Stomach smooth muscle (tissue), 2 donors: Measurements from ENCODE around the gene ACP7.
"Not testable (repeated sequence)": the region's sequence is repeated elsewhere in the genome, so short reads cannot be mapped to it uniquely, and the experiment has no call there.

Experiments
- H3K27ac ChIP-seq: one replicate; pipeline ENCODE4 v1.7.0; 2013; ENCODE audit warnings: mild to moderate bottlenecking, low read length, inconsistent platforms
- H3K27me3 ChIP-seq, 2 donors: one replicate each; pipeline ENCODE4 v1.7.0; 2013; ENCODE audit warnings: low read length in 2 of 2; ENCODE audit not compliant: insufficient read depth in 2 of 2, control insufficient read depth in 1 of 2
- H3K36me3 ChIP-seq, 2 donors: one replicate each; pipeline ENCODE4 v1.7.0; 2013; ENCODE audit warnings: low read length in 2 of 2; ENCODE audit not compliant: control insufficient read depth in 2 of 2, insufficient read depth in 2 of 2
- H3K4me1 ChIP-seq: one replicate; pipeline ENCODE4 v1.7.0; 2013; ENCODE audit warnings: low read length; ENCODE audit not compliant: control insufficient read depth, insufficient read depth
- H3K4me3 ChIP-seq, 2 donors: one replicate each; pipeline ENCODE4 v1.7.0; 2013; ENCODE audit warnings: low read length in 2 of 2
- H3K9ac ChIP-seq, 2 donors: one replicate each; pipeline ENCODE4 v1.7.0; 2013; ENCODE audit warnings: low read length in 2 of 2, mild to moderate bottlenecking in 1 of 2
- H3K9me3 ChIP-seq, 2 donors: one replicate each; pipeline ENCODE4 v1.7.0; 2013; ENCODE audit warnings: low read length in 2 of 2; ENCODE audit not compliant: control insufficient read depth in 2 of 2
- donor health status: healthy.
- donor health status: Pancreatic carcinoma.

The ACP7 gene

DNA sequence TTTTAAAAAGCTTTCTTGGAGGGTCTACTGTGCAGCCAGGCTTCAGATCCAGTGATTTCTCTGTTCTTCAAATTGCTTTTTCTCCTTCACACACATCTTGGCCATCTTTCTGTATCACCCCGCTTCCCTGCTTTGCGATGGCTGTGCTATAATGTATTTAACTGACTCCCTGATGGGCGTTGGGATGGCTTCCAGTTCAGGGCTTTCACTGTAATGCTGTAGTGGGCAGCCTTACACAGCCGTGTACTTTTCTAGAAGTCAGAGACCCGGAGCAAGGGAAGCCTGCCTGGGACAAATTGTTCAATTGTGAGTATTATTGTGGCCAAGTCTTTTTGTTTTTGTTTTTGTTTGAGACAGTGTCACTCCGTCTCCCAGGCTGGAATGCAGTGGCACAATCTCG, 22.0 kb downstream of the ACP7 start:
- Histone ChIP-seq H3K4me3 (no peak overlapping the region), H3K27me3 (peaks cover 6 to 7% of the 10 kb centered on the region in 2 donors), H3K27ac (no peak overlapping the region), H3K4me1 (no peaks in the 10 kb centered on the region), H3K9ac (no peak overlapping the region), H3K9me3 (no peaks in the 10 kb centered on the region), H3K36me3 (no peaks in the 10 kb centered on the region)

GRCh38 chr19:39109641-39110040, 25.5 kb downstream of the ACP7 start:
- H3K9me3 ChIP-seq: no peaks in the 10 kb centered on the region
- peaks cover 20% of the 10 kb centered on the region in 2 donors for H3K27me3 ChIP-seq
- H3K4me3 ChIP-seq: no peak overlapping the region
- no peak overlapping the region for H3K27ac ChIP-seq
- H3K4me1 ChIP-seq: no peaks in the 10 kb centered on the region
- no peak overlapping the region for H3K9ac ChIP-seq
- H3K36me3 ChIP-seq: no peaks in the 10 kb centered on the region

- no peak overlapping the region for H3K4me3 ChIP-seq
- H3K27ac ChIP-seq: no peak overlapping the region
- no peaks in the 10 kb centered on the region for H3K36me3 ChIP-seq
- no peaks in the 10 kb centered on the region for H3K9me3 ChIP-seq
- H3K27me3 ChIP-seq: peaks cover 20% of the 10 kb centered on the region in 2 donors
- no peak overlapping the region for H3K9ac ChIP-seq
- H3K4me1 ChIP-seq: no peaks in the 10 kb centered on the region
Observed at GRCh38 chr19:39110263-39110967, 26.2 kb downstream of the ACP7 start.

GRCh38 chr19:39111593-39112199, 27.5 kb downstream of the ACP7 start:
- Histone ChIP-seq H3K27me3 (peaks cover 17 to 20% of the 10 kb centered on the region in 2 donors), H3K27ac (no peak overlapping the region), H3K4me1 (no peaks in the 10 kb centered on the region), H3K9ac (no peak overlapping the region), H3K4me3 (no peak overlapping the region), H3K36me3 (no peaks in the 10 kb centered on the region), H3K9me3 (no peaks in the 10 kb centered on the region)

DNA sequence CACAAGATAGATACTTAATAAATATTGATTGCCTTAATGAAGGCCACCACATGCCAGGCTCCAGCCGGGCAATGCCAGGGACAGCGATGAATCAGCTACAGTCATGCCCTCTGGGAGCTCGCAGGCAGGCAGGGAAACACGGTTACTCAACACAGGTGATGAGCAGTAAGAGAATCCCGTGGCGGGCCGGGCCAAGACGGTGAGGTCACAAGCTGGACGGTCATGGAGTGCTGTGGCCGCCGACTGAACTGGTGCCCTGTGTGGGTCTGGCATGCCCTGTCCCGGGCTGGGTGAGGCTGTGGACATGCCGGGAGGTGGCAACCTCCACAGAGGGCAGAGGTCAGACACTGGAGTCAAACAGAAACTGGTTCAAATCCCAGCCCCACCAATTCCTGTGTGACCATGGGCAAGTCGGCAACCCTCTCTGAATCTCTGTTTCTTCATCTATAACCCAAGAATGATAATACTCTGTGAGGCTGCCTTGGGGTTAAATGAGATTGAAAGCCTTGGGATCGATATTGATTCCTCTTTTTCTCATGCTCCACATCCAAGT, 28.2 kb downstream of the ACP7 start:
- Histone ChIP-seq H3K27me3 (peaks cover 17 to 20% of the 10 kb centered on the region in 2 donors), H3K36me3 (no peaks in the 10 kb centered on the region), H3K27ac (no peak overlapping the region), H3K4me1 (no peaks in the 10 kb centered on the region), H3K4me3 (no peak overlapping the region), H3K9me3 (no peaks in the 10 kb centered on the region), H3K9ac (no peak overlapping the region)

- Histone ChIP-seq H3K4me3 (no peak overlapping the region), H3K9ac (no peak overlapping the region), H3K4me1 (no peaks in the 10 kb centered on the region), H3K27ac (no peak overlapping the region), H3K9me3 (no peaks in the 10 kb centered on the region), H3K27me3 (peaks cover 17 to 20% of the 10 kb centered on the region in 2 donors), H3K36me3 (no peaks in the 10 kb centered on the region)
Observed at GRCh38 chr19:39113199-39113598, 29.0 kb downstream of the ACP7 start.

DNA sequence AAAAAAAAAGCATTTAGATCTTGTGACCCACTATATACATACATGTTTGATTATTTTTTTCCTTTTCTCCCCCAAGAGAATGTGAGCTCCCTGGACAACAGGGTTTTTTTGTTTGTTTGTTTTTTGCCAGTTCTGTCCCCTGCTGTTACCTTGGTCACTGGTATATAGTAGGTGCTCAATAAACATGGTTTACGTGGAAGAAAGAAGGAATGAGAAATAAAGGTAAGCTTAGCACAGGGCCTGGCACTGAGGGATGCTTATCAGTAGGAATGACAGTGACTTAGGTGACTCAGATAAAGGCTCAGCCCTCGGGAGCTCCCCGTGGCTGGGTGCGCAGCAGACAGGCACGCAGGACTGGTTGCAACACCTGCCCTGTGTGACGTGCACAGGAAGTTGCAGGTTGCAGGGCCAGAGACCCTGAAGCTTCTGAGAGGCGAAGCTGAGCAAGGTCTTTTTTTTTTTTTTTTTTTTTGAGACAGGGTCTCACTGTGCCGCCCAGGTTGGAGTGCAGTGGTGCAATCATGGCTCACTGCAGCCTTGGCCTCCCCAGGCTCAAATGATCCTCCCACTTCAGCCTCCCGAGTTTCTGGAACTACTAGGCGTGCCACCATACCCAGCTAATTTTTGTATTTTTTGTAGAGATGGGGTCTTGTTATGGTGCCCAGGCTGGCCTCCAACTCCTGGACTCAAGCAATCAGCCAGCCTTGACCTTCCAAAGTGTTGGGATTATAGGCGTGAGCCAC, 31.1 kb downstream of the ACP7 start:
- Histone ChIP-seq H3K36me3 (no peaks in the 10 kb centered on the region), H3K4me3 (no peak overlapping the region), H3K4me1 (no peaks in the 10 kb centered on the region), H3K9ac (no peak overlapping the region), H3K9me3 (no peaks in the 10 kb centered on the region), H3K27me3 (peaks cover 17 to 20% of the 10 kb centered on the region in 2 donors), H3K27ac (no peak overlapping the region)

DNA sequence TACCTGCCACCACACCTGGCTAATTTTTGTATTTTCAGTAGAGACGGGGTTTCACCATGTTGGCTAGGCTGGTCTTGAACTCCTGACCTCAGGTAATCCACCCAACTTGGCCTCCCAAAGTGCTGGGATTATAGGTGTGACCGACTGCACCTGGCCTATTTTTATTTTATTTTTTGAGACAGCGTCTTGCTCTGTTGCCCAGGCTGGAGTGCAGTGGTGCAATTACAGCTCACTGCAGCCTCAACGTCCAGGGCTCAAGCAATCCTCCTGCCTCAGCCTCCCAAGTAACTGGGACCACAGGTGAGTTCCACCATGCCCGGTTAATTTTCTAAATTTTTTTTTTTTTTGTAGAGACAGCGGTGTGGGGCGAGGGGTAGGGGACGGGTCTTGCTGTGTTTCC, 32.9 kb downstream of the ACP7 start:
- H3K9ac ChIP-seq, H3K4me1 ChIP-seq, H3K4me3 ChIP-seq, H3K36me3 ChIP-seq, H3K9me3 ChIP-seq, H3K27ac ChIP-seq: not testable (repeated sequence)
- peaks cover 14 to 17% of the 10 kb centered on the region in 2 donors for H3K27me3 ChIP-seq

- H3K27me3 ChIP-seq: peaks cover 3% of the 10 kb centered on the region in 2 donors
- H3K9ac ChIP-seq: no peak overlapping the region
- H3K4me3 ChIP-seq: no peak overlapping the region
- no peak overlapping the region for H3K27ac ChIP-seq
- H3K9me3 ChIP-seq: no peaks in the 10 kb centered on the region
- no peaks in the 10 kb centered on the region for H3K4me1 ChIP-seq
- no peaks in the 10 kb centered on the region for H3K36me3 ChIP-seq
Observed at GRCh38 chr19:39119830-39120229, 35.7 kb downstream of the ACP7 start.

- H3K4me1 ChIP-seq: peaks cover 27% of the 10 kb centered on the region
- H3K27me3 ChIP-seq: peaks cover 3% of the 10 kb centered on the region in 2 donors
- H3K27ac ChIP-seq: no peak overlapping the region
- no peaks in the 10 kb centered on the region for H3K9me3 ChIP-seq
- H3K4me3 ChIP-seq: no peak overlapping the region
- H3K9ac ChIP-seq: no peak overlapping the region
- no peaks in the 10 kb centered on the region for H3K36me3 ChIP-seq
Observed at GRCh38 chr19:39122934-39123731, 39.0 kb downstream of the ACP7 start.
